Measurements from ENCODE around the gene TMEM258.

The TMEM258 gene

DNA sequence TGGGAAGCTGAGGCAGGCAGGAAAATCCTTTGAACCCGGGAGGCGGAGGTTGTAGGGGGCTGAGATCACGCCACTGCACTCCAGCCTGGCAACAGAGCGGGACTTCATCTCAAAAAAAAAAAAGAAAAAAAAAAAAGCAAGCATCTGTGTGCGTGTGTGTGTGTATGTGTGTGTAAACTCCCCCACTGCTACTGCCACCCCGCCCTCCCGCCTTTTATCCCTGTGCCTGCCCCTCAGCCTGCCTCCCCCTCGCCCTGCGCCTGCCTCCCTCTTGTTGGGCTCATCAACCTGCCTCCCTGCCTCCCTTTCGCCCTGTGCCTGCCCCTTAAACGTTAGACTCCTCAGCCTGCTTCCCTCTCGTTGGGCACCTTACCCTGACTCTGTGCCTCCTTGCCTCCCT is 18.0 kb downstream of the TMEM258 start:
- DNase-seq = no peak

DNA sequence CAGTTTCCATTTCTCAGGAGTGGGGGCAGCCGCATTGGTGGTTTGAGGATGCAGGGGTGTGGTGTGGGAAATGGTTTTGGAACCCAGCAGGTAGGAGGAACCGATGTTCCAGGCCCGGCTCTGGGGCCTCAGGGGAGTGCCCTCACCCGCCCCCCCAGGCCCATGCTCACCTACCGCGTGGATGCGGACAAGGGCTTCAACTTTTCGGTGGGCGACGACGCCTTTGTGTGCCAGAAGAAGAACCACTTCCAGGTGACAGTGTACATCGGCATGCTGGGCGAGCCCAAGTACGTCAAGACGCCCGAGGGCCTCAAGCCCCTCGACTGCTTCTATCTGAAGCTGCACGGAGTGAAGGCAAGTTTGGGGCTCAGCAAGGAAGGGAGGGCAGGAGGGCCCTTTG is 18.6 kb downstream of the TMEM258 start:
- no peak for DNase-seq

DNA sequence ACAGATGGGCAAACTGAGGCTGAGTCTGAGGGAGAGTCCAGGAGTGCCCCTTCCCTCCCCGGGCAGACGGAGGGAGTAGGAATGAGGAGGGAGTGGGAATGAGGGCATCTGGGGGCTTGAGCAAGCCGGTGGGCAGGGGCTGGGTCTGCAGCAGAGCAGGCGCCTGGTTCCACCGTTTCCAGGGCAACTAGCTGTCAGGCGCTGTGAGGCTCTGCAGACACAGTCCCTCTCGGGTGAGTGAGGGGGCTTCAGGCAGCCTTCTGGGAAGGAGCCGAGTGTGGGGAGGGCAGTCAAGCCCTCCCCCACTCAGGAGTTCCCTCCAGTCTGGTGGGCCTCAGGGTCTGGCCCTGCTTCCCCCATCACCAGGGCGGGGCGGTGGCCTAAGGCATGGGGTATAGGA is 19.0 kb downstream of the TMEM258 start:
- DNase-seq = no peak

DNA sequence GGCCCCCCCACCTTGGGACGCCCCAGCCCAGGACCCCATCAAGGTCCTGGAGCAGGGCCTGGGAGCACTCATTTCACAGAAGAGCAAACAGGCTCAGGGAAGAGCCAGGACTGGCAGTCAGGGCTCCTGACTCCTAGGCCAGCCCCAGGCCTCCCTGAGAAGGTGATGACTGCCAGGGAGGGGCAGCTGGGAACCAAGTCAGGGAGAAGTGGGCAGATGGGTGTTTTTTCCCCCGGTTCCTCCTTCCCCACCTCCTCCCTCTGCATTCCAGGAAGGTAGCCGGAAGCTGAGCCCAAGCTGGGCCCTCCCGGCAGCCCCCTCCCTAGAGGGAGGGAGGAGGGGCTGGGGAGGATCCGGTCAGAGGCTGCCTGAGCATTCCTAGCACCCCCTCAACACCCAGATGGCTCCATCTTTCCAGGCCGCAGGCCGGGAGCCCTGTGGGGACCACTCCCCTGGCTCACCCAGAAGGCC is 20.4 kb downstream of the TMEM258 start:
- no peak for DNase-seq

DNA sequence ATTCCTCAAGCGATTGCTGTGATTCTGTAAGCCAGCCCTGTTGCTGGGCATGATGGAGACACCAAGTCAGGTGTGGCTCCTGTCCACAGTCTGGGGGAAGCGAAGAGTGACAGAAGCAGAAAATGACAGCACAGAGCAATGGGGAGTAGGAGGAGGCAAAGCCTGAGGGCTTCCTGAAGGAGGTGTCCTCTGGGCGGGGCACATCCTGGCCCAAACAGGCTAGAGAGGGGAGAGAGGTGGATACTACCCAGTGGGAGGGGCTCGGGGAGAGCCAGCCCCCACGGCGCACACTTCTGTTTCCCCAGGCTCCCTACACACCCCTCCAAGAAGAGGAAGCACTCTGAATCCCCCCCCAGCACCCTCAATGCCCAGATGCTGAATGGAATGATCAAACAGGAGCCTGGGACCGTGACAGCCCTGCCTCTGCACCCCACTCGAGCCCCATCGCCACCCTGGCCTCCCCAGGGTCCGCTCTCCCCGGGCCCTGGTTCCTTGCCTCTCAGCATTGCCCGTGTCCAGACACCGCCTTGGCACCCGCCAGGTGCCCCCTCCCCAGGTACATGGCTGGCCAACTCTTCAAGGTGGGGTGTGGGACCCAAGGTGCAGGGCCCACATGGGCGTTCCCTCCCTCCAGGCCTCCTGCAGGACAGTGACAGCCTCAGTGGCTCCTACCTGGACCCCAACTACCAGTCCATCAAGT is 21.1 kb downstream of the TMEM258 start:
- no peak for DNase-seq

DNA sequence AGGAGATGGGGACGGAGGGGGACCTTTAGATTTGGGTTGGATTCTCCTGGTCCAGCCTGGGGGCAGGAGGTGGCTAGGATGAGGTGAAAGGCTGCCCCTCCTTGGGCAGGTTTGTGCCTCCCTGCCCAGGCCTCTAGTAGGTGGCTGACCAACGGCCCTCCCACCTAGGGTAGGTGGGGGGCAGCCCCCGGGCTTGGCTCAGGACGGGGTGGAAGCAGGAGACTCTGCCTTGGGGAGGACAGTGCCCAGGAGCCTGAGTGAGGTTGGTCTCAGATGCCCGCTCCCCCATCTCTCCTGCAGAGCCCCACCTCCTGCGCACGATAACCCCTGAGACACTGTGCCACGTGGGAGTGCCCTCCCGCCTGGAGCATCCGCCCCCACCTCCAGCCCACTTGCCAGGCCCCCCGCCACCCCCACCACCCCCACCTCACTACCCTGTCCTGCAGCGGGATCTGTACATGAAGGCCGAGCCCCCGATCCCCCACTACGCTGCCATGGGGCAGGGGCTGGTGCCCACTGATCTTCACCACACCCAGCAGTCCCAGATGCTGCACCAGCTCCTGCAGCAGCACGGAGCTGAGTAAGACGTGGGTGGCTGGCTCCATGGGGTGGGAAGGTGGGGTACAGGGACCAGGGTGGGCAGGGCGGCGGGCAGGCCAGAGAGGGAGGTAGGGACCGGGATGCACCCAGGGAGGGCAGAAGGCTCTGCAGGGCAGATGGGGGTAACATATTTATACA is 22.3 kb downstream of the TMEM258 start:
- DNase-seq = no peak

GRCh38 chr11:61769169-61769920 is 23.1 kb downstream of the TMEM258 start:
- no peak for DNase-seq

GRCh38 chr11:61768376-61769076 is 23.9 kb downstream of the TMEM258 start:
- DNase-seq = no peak

DNA sequence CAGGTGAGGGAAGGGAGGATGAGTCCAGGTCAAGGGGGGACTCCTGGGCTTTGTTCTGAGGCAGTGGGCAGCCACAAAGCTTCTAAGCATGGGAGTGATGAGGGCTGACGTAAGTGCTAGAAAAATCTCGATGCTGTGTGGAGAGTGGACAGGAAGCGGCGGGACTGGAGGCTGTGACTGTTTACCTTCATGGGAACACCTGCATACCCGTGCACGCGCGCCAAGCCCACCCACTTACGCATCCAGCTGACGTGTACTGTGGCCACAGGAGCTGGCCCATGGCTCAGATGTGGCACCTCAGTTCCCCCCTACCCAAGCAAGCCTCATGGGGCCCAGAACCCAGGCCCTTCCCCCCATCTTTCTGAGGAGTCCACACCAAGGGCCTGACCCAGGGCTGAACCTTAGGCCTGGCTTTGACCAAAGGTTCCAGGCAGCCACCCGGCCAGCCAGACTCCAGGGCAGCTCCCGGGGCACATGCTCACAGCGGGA is 26.0 kb downstream of the TMEM258 start:
- no peak for DNase-seq

DNA sequence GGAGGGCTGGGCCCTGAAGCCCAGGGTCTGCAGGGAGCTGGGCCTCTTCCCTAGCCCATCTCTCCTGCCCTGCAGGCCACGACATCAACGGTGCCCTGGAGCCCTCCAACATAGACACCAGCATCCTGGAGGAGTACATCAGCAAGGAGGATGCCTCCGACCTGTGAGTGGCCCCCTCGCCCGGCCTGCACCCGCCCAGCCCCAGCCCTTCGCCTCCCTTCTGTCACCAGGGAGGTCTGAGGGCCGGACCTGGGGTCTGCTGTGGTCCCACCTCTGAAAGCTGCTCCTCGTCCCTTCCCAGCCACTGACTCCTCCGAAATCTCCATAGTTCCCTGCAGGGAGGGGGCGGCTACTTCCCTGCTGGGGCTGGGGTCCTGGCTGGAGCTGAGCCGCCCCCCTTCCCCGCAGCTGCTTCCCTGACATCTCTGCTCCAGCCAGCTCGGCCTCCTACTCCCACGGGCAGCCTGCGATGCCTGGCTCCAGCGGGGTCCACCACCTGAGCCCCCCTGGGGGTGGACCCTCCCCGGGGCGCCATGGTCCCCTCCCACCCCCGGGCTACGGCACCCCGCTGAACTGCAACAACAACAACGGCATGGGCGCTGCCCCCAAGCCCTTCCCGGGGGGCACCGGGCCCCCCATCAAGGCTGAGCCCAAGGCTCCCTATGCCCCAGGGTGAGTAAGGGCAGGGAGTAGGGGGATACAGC is 26.7 kb downstream of the TMEM258 start:
- DNase-seq = no peak

DNA sequence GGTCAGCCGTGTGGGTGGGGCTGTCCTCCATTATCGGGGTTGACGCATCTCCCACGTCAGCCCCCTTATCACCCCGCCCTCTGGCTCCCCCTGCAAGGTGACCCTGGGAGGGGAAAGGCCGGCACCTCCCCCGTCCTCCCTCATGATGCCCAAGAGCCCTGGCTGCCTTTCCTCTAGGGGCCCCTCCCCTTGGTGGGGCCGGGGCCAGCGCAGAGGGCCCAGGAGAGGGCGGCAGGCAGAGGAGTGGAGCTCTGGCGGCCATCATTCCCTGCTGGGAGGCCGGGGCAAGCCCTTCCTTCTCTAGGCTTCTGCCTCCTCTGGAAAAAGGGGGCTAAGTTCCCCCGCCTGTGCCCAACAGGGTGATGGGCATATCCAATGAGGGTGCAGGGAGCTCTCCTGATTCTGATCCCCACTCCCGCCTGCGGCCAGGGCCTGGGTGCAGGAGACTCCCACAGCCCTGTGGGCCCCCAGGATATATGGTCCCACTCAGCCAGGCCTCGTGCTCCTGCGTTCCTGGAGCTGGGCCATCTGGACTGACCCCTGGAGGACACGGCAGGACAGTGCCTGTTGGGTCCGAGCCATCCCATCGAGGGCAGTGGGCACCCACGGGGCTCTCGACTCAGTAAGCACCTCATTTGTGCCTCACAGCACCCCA is 27.7 kb downstream of the TMEM258 start:
- no peak for DNase-seq

DNA sequence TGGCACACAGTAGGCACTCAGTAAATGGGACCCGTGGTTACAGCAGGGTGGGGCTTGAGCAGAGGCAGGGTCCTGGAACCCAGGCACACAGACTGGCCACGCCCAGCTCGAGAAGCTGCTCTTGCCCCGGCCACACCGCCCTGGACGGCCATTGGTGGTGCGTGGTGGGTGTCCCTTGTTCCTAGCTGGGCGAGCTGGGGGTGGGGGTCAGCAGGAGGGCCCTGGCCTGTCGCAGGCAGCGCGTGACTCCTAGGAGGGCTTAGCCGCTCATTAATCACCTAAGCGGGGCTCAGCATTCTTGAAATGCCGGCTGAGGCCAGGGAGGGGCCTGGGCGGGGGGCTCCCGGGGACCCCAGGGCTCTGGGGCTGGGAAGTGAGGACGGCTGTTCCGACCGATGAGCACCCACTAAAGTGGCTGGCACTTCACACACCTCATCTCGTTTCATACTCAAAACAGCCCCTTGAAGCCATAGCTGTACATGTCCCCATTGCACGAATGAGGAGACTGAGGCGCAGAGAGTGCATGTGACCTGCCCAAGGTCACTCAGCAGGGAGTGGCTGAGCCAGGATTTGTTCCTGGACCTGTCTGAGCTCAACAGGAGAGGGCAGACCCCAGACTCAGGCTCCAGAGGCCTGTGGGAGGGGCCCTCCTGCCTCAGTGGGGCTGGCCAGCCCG is 28.3 kb downstream of the TMEM258 start:
- DNase-seq = no peak

DNA sequence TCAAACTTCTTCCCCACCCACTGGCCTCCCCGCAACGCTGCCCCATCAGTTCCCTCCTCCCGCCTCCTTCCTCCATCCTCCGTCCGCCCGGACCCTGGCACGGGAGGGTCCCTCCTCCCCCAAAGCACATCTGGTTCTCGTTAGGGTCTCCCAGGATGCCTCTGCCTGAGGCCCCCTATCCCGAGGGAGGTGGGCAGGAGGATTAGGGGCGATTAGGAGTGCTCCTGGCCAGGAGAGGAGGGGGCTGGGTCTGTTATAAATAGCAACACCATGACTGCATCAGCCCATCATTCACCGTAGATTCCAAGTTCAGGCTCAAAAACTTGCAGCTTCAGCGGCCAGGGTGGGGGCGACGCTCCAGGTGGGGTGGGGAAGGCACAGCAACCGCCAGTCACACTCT is 29.6 kb downstream of the TMEM258 start:
- no peak for DNase-seq

DNA sequence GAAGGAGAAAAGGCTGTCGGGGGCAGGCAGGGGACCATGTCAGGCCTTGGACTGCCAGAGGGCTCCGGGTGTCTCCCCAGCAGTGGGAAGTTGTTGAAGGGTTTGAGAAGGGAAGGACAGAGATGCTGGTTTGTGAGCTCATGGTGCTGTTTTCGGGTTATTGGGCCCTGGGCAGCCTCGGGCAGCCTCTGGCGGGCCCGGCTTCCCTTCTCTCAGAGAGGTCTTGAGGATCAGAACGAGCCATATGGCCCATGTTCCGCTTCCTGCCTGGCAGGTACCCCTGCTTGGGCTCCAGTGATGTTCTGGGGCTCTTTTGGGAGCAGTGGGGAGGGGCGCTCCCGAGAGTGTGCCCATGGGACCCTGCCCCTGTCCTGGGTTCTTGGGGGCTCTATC is 30.2 kb downstream of the TMEM258 start:
- no peak for DNase-seq

DNA sequence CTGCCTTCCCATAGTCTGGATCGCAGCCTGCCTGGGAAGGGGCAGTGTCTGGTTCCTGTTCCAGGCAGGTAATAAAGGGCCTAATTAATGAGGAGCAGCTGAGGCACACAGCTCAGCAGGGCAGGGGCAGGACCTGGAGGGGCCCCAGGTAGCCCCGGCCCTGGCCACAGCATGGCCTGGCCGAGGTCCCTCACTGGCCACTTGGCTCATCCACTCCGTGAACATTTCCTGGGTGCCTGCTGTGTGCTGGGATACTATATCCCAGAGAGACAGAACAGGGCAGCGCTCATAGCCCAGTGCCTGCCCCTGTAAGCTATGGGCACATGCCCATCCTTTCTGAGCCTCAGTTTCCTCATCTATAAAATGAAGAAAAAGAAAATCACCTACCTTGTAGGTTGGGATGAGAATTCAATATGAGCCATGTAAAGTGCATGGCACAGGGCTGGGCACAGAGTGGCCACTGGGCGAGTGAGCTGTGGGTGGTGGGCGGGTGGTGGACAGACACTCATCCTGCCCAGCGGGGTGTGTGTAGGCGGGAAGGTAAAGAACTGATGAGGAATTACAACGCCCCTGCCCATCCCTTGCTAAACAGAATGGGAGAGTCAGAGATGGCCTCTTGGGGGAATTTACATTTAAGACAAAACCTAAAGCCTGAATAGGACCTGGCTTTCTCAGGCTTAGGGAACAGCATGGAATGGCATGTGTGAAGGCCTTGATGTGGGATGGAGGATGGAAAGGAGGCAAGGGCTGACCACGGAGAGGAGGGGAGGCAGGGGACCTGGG is 30.8 kb downstream of the TMEM258 start:
- no peak for DNase-seq

GRCh38 chr11:61760946-61761345 is 31.5 kb downstream of the TMEM258 start:
- no peak for DNase-seq

DNA sequence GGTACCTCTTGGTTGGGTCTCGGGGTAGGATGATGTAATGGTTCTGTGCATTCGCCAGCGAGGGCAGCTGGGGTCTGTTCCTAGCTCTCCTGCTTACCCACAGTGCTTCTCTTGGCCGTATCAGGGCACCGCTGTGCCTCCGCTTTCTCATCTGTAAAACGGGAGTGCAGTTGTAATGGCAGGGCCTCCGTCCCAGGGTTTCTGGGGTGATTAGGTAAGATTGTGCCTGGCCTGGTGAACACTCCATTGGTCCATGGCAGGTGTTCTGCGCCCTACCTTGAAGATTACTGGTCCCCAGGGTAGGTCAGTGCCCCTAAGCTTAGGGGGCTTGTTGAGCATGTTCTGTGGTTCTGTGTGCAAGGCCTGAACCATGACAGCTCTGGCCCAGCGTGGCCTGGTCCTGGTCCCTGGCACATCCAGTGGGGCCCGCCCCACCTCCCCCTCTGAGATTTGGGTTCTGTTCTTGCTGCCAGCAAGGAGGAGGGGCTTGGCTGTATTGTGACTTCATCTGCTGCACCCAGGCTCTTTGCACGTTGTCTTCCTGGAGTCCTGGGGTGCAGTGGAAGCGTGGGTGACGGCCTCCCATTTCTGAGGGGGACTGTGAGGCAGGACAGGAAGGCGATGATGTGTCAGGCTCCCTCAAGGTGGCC is 35.1 kb downstream of the TMEM258 start:
- no peak for DNase-seq

GRCh38 chr11:61756452-61757212 is 35.8 kb downstream of the TMEM258 start:
- DNase-seq = no peak

DNA sequence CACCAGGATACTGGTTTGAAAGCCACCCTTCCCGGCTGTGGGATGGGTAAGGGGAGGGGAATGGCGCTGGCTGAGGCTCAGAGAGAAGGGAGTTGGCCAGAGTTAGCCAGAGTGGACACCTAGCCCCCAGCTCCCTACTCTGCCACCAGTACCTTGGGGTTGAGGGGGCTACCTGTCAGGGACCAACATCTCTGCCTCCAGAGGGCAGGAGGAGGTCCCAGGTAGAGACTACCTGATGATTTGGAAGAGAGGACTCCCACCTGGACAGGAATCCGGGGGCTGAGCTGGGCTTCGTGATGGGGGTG is 36.3 kb downstream of the TMEM258 start:
- no peak for DNase-seq
